Measurements from ENCODE around the gene CELF2.
A peak's percentile ranks its signal among the peaks of the same experiment; 100 is the strongest.

GRCh38 chr10:11260170-11260569 is 242.5 kb downstream of the CELF2 start:
- TF ChIP-seq, protein P1, sequence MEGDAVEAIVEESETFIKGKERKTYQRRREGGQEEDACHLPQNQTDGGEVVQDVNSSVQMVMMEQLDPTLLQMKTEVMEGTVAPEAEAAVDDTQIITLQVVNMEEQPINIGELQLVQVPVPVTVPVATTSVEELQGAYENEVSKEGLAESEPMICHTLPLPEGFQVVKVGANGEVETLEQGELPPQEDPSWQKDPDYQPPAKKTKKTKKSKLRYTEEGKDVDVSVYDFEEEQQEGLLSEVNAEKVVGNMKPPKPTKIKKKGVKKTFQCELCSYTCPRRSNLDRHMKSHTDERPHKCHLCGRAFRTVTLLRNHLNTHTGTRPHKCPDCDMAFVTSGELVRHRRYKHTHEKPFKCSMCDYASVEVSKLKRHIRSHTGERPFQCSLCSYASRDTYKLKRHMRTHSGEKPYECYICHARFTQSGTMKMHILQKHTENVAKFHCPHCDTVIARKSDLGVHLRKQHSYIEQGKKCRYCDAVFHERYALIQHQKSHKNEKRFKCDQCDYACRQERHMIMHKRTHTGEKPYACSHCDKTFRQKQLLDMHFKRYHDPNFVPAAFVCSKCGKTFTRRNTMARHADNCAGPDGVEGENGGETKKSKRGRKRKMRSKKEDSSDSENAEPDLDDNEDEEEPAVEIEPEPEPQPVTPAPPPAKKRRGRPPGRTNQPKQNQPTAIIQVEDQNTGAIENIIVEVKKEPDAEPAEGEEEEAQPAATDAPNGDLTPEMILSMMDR (IDR thresholded peaks at IDR 0.05), result peak in 2 of 6 experiments; percentile 35 to 43
- TF ChIP-seq POLR2A (IDR thresholded peaks at IDR 0.05), result no peak

Data from thyroid gland (tissue), 4 donors.